Measurements from ENCODE around the gene CLCA2.

CLCA2 gene

DNA sequence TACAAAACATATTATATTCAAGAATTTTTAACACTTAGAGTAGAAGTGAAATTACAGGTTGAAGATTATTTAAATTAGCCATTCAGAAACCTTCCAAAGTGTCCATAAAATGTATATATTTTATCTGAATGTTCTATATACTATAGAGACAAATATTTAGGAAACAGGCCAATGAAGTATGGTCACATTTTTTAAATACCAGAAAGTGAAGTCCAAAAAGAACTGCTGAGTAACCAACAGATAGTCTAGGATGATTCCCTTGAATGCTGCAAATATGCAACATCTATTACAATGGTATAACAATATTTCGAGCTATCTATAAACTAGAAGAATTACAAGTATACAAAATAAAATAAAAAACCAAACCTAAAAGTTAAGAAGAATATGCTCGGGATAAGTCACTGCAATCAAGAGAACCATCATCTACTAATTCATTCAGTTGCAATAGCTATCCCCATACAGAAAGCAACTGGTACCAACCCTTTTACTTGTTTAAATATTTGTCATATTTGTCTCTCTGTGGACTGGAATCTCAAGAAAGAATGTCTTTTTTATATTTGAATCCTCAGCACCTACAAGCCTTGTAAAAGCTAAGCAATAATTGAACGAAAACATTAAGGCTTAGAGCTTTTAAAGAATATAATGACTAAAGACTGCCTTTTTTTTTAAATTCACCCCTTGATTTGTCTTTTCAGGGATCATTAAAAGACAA, 35.9 kb upstream of the CLCA2 start:
- no peak overlapping the region for H3K4me3 ChIP-seq (ENCODE audit: low read length)
- DNase-seq (ENCODE audit: low read depth), result no peak
- TF ChIP-seq, protein P1, sequence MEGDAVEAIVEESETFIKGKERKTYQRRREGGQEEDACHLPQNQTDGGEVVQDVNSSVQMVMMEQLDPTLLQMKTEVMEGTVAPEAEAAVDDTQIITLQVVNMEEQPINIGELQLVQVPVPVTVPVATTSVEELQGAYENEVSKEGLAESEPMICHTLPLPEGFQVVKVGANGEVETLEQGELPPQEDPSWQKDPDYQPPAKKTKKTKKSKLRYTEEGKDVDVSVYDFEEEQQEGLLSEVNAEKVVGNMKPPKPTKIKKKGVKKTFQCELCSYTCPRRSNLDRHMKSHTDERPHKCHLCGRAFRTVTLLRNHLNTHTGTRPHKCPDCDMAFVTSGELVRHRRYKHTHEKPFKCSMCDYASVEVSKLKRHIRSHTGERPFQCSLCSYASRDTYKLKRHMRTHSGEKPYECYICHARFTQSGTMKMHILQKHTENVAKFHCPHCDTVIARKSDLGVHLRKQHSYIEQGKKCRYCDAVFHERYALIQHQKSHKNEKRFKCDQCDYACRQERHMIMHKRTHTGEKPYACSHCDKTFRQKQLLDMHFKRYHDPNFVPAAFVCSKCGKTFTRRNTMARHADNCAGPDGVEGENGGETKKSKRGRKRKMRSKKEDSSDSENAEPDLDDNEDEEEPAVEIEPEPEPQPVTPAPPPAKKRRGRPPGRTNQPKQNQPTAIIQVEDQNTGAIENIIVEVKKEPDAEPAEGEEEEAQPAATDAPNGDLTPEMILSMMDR (conservative IDR thresholded peaks at IDR 0.05; ENCODE audit: low read depth, low read length), result no peak

DNA sequence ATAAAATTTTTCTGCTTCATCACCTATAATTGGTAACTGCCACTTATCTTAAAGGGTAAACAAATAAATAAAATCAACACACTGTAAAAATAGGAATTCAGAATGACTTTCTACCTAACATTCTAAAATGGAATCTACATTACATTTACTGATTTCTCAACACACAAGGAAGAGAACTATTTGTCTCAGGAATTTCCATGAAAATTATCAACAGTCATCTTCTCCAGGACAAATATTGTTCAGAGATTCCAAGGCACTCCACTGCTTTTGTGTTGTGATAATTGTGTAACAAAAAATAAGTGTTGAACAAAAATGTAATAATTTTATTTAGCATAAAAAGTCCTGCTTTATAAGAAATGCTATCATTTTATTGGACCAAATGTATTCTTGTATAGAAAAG, 35.2 kb upstream of the CLCA2 start:
- no peak for DNase-seq (ENCODE audit: low read depth)
- TF ChIP-seq, protein P1 (conservative IDR thresholded peaks at IDR 0.05; ENCODE audit: low read depth, low read length), result no peak
- no peak overlapping the region for H3K4me3 ChIP-seq (ENCODE audit: low read length)

DNA sequence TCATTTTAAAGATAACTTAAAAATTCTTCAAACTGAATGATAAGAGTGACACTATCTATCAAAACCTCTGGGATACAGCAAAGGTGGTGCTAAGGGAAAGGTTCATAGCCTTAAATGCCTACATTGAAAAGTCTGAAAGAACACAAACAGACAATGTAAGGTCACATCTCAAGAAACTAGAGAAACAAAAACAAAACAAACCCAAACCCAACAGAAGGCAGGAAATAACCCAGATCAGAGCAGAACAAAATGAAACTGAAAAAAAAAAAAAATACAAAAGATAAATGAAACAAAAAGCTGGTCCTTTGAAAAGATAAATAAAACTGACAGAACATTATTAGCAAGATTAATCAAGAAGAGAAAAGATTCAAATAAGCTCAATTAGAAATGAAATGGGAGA, 34.7 kb upstream of the CLCA2 start:
- no peak for DNase-seq (ENCODE audit: low read depth)
- TF ChIP-seq, protein P1 (conservative IDR thresholded peaks at IDR 0.05; ENCODE audit: low read depth, low read length), result no peak
- H3K4me3 ChIP-seq (ENCODE audit: low read length), result no peak overlapping the region

DNA sequence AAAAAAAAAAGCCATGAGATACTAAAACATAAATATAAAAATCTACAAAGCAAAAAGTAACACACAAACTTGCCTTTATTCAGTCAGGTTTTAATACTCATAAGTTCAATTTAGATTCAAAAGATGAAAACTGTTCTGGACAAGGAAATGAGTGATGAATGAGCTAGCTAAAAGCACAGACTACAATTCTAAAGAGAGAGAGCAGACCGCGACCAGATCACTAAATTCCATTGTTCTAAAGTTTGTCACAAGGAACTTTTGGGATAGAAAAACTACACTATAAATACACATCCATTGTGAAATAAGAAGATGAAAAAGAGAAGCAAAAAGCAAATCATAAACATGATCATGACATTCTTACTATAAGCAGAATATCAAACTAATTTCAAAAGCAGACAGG, 29.6 kb upstream of the CLCA2 start:
- no peak overlapping the region for H3K4me3 ChIP-seq (ENCODE audit: low read length)
- TF ChIP-seq, protein P1 (conservative IDR thresholded peaks at IDR 0.05; ENCODE audit: low read depth, low read length), result no peak

DNA sequence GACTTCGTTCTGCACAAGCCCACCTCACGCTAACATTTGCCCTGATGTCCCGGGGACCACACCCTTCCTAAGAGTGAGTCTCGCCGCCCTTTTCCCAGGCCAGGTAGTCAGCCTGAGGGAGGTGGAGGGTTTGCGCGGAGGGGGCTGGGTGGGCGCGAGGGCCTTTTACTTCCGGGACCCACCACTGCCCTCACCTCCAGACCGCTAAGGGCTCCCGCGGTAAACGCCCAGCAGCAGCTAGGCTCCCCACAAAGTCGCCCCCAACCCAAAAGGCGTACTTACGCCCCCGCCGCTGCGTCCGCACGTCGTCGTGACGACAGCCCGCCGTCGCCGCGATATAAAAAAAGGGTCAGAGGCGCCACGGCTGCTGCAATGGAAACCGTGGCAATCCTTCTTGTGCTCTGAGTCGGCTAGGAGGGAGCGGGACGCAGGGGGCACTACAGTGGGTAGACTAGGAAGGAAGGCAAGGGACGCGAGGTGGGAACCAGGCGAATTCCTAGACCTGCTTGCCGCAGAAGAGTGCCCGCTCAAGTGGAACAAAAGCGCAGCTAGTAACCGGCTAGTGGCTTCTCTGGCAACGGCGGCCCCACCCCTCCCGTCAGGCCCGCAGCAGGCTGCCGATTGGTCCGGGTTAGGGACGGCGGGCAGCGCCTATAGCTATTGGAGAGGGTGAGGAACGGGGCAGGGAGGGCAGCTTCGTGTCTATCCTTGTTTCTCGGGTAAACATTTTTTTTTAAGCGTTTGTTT, 28.0 kb upstream of the CLCA2 start, which contains the start of gene ODF2L:
ODF2L (minus strand) TSS at position 573 of the 747 bp plus-strand sequence. CDS start 9,296 bp downstream, outside the sequence.
- peak within 1 kb of the TSS; percentile 92 for H3K4me3 ChIP-seq (ENCODE audit: low read length)
- no peak for DNase-seq (ENCODE audit: low read depth)
- TF ChIP-seq, protein P1 (conservative IDR thresholded peaks at IDR 0.05; ENCODE audit: low read depth, low read length), result no peak

More for the DNA sequence above, 29.6 kb upstream of the CLCA2 start:
- DNase-seq (ENCODE audit: low read depth), result no peak

DNA sequence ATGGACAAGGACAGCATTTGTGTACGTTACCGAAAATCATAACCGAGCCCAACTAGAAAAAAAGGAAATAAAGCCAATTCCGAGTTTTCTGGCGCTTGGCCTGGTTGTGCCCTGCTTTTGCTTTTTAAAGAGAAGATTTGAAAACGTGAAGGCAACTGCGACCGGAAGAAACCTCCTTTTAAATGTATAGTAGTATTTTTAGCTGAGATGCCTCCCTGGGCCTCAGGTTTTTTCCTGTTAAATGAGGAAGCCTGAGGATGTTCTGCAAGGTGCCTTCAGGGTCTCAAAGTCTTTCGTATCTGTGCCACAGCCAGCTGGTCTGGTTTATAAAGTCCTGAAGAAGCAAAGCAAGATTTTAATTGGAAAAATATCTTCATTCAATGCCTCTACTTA, 27.5 kb upstream of the CLCA2 start:
- H3K4me3 ChIP-seq (ENCODE audit: low read length), result peak overlapping the region; percentile 92
- DNase-seq (ENCODE audit: low read depth), result no peak
- TF ChIP-seq, protein P1 (conservative IDR thresholded peaks at IDR 0.05; ENCODE audit: low read depth, low read length), result no peak
